Retina (tissue), 1 donor: Measurements from ENCODE around the gene HSPBP1.
A peak's percentile ranks its signal among the peaks of the same experiment; 100 is the strongest.
"Not testable (repeated sequence)": the region's sequence is repeated elsewhere in the genome, so short reads cannot be mapped to it uniquely, and the experiment has no call there.

Experiments used
- DNase-seq: peaks from one replicate; pipeline ENCODE4 v3.0.0-alpha.2; 2016

HSPBP1 gene

GRCh38 chr19:55230780-55231179, 49.1 kb downstream of the HSPBP1 start:
- DNase-seq = no peak

- no peak for DNase-seq
These were observed 49.6 kb downstream of the HSPBP1 start for GRCh38 chr19:55230329-55230728.

GRCh38 chr19:55229789-55230182, 50.1 kb downstream of the HSPBP1 start:
- no peak for DNase-seq

GRCh38 chr19:55229145-55229788, 50.6 kb downstream of the HSPBP1 start:
- no peak for DNase-seq

- no peak for DNase-seq
These were observed 51.4 kb downstream of the HSPBP1 start, which contains the start of gene TMEM86B for GRCh38 chr19:55228403-55229031. Gene TMEM86B, minus strand, starts transcription at chr19:55228763. Its CDS starts 22 bp downstream, at chr19:55228741.

- no peak for DNase-seq
These were observed 51.9 kb downstream of the HSPBP1 start for GRCh38 chr19:55228015-55228391.

GRCh38 chr19:55227241-55228014, 52.5 kb downstream of the HSPBP1 start:
- no peak for DNase-seq

- DNase-seq = no peak
These were observed 53.1 kb downstream of the HSPBP1 start for GRCh38 chr19:55226788-55227187.

GRCh38 chr19:55226273-55226672, 53.6 kb downstream of the HSPBP1 start:
- DNase-seq = no peak

GRCh38 chr19:55225415-55225958, 54.4 kb downstream of the HSPBP1 start:
- DNase-seq = no peak

GRCh38 chr19:55224679-55225414, 55.1 kb downstream of the HSPBP1 start:
- DNase-seq = not testable (repeated sequence)

GRCh38 chr19:55224038-55224665, 55.8 kb downstream of the HSPBP1 start:
- DNase-seq = no peak

GRCh38 chr19:55223291-55224037, 56.4 kb downstream of the HSPBP1 start:
- DNase-seq = no peak

- no peak for DNase-seq
These were observed 59.4 kb downstream of the HSPBP1 start for GRCh38 chr19:55220525-55220924.

GRCh38 chr19:55216461-55217198, 63.3 kb downstream of the HSPBP1 start:
- DNase-seq = peak; percentile 89

GRCh38 chr19:55213547-55213946, 66.4 kb downstream of the HSPBP1 start:
- no peak for DNase-seq

- no peak for DNase-seq
These were observed 67.5 kb downstream of the HSPBP1 start for GRCh38 chr19:55212447-55212846.
